ENCODE data around the gene PACSIN2.

GRCh38 chr22:42918500-42918899 is 96.4 kb downstream of the PACSIN2 start:
- TF ChIP-seq EZH2phosphoT487 (conservative IDR thresholded peaks at IDR 0.05; ENCODE audit: low read length) (no peak), CTCF (IDR thresholded peaks at IDR 0.05; ENCODE audit: insufficient read depth, low read length, poor library complexity, severe bottlenecking) (no peak)
